ENCODE measurements around the gene MAPRE2.

DNA sequence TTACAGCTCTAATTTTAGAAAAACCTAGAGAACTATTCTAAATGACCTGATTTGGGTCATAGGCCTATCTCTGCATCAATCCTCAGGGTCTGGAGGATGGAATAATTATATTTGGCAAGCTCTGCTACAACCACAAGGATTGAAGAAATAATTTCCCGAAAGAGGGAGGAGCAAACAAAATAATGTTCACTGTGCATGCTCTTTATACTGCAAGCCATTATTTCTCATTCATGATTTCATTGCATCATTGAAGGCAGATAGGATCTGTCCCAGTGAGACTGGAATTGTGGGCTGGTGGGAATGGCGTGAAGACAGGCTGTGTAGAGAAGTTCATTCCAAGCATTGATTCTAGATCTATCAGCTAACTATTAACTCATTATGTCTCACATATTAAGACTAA lies 12.7 kb upstream of the MAPRE2 start:
- TF ChIP-seq, protein P1, sequence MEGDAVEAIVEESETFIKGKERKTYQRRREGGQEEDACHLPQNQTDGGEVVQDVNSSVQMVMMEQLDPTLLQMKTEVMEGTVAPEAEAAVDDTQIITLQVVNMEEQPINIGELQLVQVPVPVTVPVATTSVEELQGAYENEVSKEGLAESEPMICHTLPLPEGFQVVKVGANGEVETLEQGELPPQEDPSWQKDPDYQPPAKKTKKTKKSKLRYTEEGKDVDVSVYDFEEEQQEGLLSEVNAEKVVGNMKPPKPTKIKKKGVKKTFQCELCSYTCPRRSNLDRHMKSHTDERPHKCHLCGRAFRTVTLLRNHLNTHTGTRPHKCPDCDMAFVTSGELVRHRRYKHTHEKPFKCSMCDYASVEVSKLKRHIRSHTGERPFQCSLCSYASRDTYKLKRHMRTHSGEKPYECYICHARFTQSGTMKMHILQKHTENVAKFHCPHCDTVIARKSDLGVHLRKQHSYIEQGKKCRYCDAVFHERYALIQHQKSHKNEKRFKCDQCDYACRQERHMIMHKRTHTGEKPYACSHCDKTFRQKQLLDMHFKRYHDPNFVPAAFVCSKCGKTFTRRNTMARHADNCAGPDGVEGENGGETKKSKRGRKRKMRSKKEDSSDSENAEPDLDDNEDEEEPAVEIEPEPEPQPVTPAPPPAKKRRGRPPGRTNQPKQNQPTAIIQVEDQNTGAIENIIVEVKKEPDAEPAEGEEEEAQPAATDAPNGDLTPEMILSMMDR (IDR thresholded peaks at IDR 0.05) = no peak
- no peak for TF ChIP-seq POLR2A (IDR thresholded peaks at IDR 0.05)
